WTC11 (cell line): Measurements from ENCODE around the gene PDXK. TPM values are rescaled to one million over a fixed set of nuclear protein-coding genes. Genes with fewer than 3 reads are reported as not detected.

Experiments used
- ATAC-seq: fragments of 200-7000 bp; cut with Tn5 transposase; 2 replicates; pipeline ENCODE4 v1.10.0; 2021; ENCODE audit warnings: mild to moderate bottlenecking, moderate library complexity
- CTCF ChIA-PET: fragments of 300-600 bp; sonication (Branson Sonifier 250); formaldehyde crosslinking; loops from one replicate; lab custom pipeline; 2021; ENCODE audit warnings: antibody characterized with exemption; lab: Charles Lee
- POLR2A ChIA-PET: fragments of 350-600 bp; sonication (Branson Sonifier 250); formaldehyde crosslinking; loops from one replicate; lab custom pipeline; 2021; ENCODE audit warnings: antibody characterized with exemption; lab: Charles Lee
- DNase-seq: peaks from one replicate; pipeline ENCODE4 v3.0.0; 2021; ENCODE audit warnings: low spot score
- H3K27ac Mint-ChIP-seq: 2 replicates; pipeline ENCODE4 v1.8.0; 2021; ENCODE audit warnings: mixed read lengths
- H3K27me3 Mint-ChIP-seq: 2 replicates; pipeline ENCODE4 v1.8.0; 2021; ENCODE audit warnings: low read depth, mild to moderate bottlenecking, moderate library complexity, mixed read lengths
- H3K36me3 Mint-ChIP-seq: 2 replicates; pipeline ENCODE4 v1.8.0; 2021; ENCODE audit warnings: mixed read lengths
- H3K4me1 Mint-ChIP-seq: 2 replicates; pipeline ENCODE4 v1.8.0; 2022; ENCODE audit warnings: mixed read lengths
- H3K4me3 Mint-ChIP-seq: 2 replicates; pipeline ENCODE4 v1.8.0; 2021; ENCODE audit warnings: mild to moderate bottlenecking, moderate library complexity, mixed read lengths
- H3K9me3 Mint-ChIP-seq: 2 replicates; pipeline ENCODE4 v1.8.0; 2021; ENCODE audit warnings: mixed read lengths
- ARID4B ChIP-seq: sonication (generic); formaldehyde crosslinking; IDR thresholded peaks from 2 replicates; pipeline ENCODE4 v1.8.0; 2023; ENCODE audit warnings: missing genetic modification reagents, mild to moderate bottlenecking, borderline replicate concordance
- ATF6 ChIP-seq: sonication (generic); formaldehyde crosslinking; IDR thresholded peaks from 2 replicates; pipeline ENCODE4 v1.8.1; 2023; ENCODE audit warnings: mild to moderate bottlenecking, missing genetic modification reagents
- FOXK1 ChIP-seq: sonication (generic); formaldehyde crosslinking; IDR thresholded peaks from 2 replicates; pipeline ENCODE4 v1.8.0; 2022; ENCODE audit warnings: mild to moderate bottlenecking, moderate library complexity, missing genetic modification reagents
- GTF2I ChIP-seq: fragments of 250-450 bp; sonication (Bioruptor Pico); conservative IDR thresholded peaks from 2 replicates; pipeline ENCODE4 v1.4.0; 2021; ENCODE audit warnings: mild to moderate bottlenecking
- NR2C2 ChIP-seq: sonication (generic); formaldehyde crosslinking; IDR thresholded peaks from 2 replicates; pipeline ENCODE4 v1.8.0; 2022; ENCODE audit warnings: mild to moderate bottlenecking, missing genetic modification reagents
- PRDM15 ChIP-seq: sonication (generic); formaldehyde crosslinking; IDR thresholded peaks from 2 replicates; pipeline ENCODE4 v1.8.0; 2022; ENCODE audit warnings: missing genetic modification reagents
- RORB ChIP-seq: fragments of 250-450 bp; sonication (Bioruptor Pico); IDR thresholded peaks from 2 replicates; pipeline ENCODE4 v1.9.0; 2021; ENCODE audit warnings: mild to moderate bottlenecking
- SMAD4 ChIP-seq: sonication (generic); formaldehyde crosslinking; IDR thresholded peaks from 2 replicates; pipeline ENCODE4 v1.8.0; 2022; ENCODE audit warnings: mild to moderate bottlenecking, missing genetic modification reagents
- STAT6 ChIP-seq: sonication (generic); formaldehyde crosslinking; conservative IDR thresholded peaks from 2 replicates; pipeline ENCODE4 v1.8.1; 2023; ENCODE audit warnings: mild to moderate bottlenecking, low read depth, missing genetic modification reagents, moderate library complexity
- USF1 ChIP-seq: sonication (generic); formaldehyde crosslinking; IDR thresholded peaks from 2 replicates; pipeline ENCODE4 v1.8.0; 2022; ENCODE audit warnings: mild to moderate bottlenecking, missing genetic modification reagents
- ZNF232 ChIP-seq: sonication (generic); formaldehyde crosslinking; IDR thresholded peaks from 2 replicates; pipeline ENCODE4 v1.8.0; 2022; ENCODE audit warnings: mild to moderate bottlenecking, missing genetic modification reagents
- ZNF396 ChIP-seq: fragments of 250-450 bp; sonication (Bioruptor Pico); IDR thresholded peaks from 2 replicates; pipeline ENCODE4 v1.8.0; 2021; ENCODE audit warnings: mild to moderate bottlenecking, moderate library complexity, borderline replicate concordance
- ZNF416 ChIP-seq: fragments of 250-450 bp; sonication (Bioruptor Pico); IDR thresholded peaks from 2 replicates; pipeline ENCODE4 v1.9.0; 2021; ENCODE audit warnings: mild to moderate bottlenecking, inconsistent platforms
- ZSCAN18 ChIP-seq: fragments of 250-450 bp; sonication (Bioruptor Pico); IDR thresholded peaks from 2 replicates; pipeline ENCODE4 v2.1.2; 2022; ENCODE audit warnings: mild to moderate bottlenecking, moderate library complexity
- total RNA-seq: library from RNA; stranded (reverse); gene quantifications from 3 replicates; pipeline ENCODE4 v1.2.3, GENCODE V29; 2021

PDXK gene
- total RNA-seq, 1 experiment from 2014 or later: 120 TPM

GRCh38 chr21:43737158-43737950, 18.4 kb downstream of the PDXK start (continued):
- no peak for TF ChIP-seq STAT6

- H3K9me3 Mint-ChIP-seq: no peaks in the 10 kb centered on the region
- peak; percentile 48 for ATAC-seq
- H3K27me3 Mint-ChIP-seq: no peaks in the 10 kb centered on the region
- peaks cover 16% of the 10 kb centered on the region for H3K4me1 Mint-ChIP-seq
- peak; percentile 32 for DNase-seq
- POLR2A ChIA-PET: interaction anchor here (0.7 to 1.8 kb wide), 2 partner anchors 12 to 50 kb away, joined by 3 to 6 read pairs; partner anchors contain the start of gene RRP1
- CTCF ChIA-PET: interaction anchor here (0.7 to 2.3 kb wide), 4 partner anchors 11 to 50 kb away, joined by 4 to 44 read pairs (median 5); no protein-coding TSS in a partner anchor
- no peak overlapping the region for H3K4me3 Mint-ChIP-seq
- H3K27ac Mint-ChIP-seq: peak overlapping the region; percentile 82
- TF ChIP-seq ZNF416: no peak
- no peak for TF ChIP-seq ARID4B (CRISPR knock-in tag)
- no peak for TF ChIP-seq GTF2I (CRISPR knock-in tag)
- no peak for TF ChIP-seq ZNF396
- TF ChIP-seq FOXK1 (CRISPR knock-in tag): no peak
- TF ChIP-seq USF1 (CRISPR knock-in tag): no peak
- no peak for TF ChIP-seq ZNF232
- no peak for TF ChIP-seq ATF6 (CRISPR knock-in tag)
- TF ChIP-seq NR2C2 (CRISPR knock-in tag): no peak
- TF ChIP-seq PRDM15 (CRISPR knock-in tag): no peak
- TF ChIP-seq SMAD4 (CRISPR knock-in tag): no peak
- TF ChIP-seq ZSCAN18 (CRISPR knock-in tag): no peak
- no peak for TF ChIP-seq RORB (CRISPR knock-in tag)
- H3K36me3 Mint-ChIP-seq: peaks cover 11% of the 10 kb centered on the region
These were observed 20.9 kb downstream of the PDXK start for GRCh38 chr21:43739621-43740435.
